ENCODE data around the gene PDZD8. TPM values are rescaled to one million over a fixed set of nuclear protein-coding genes. Genes with fewer than 3 reads are reported as not detected.
A peak's percentile ranks its signal among the peaks of the same experiment; 100 is the strongest.
"Not testable (repeated sequence)": the region's sequence is repeated elsewhere in the genome, so short reads cannot be mapped to it uniquely, and the experiment has no call there.

PDZD8 gene
- polyA plus RNA-seq, 2 of the 4 experiments (the other 2 are of a cell fraction) = 27.4 to 76.7 TPM

- Histone ChIP-seq H3K27ac (no peak overlapping the region), H3K4me1 (peaks cover 1% of the 10 kb centered on the region; the same call in 1 of the 3 replicates), H3K4me2 (no peak overlapping the region), H3K4me3 (no peak overlapping the region), H3K9me3 (peaks cover 8% of the 10 kb centered on the region; the same call in 1 of the 3 replicates)
- ChIA-PET POLR2A (no interaction called here), CTCF (interaction anchor here (4.3 kb wide), 1 partner anchor 13 kb away, joined by 25 read pairs; no protein-coding TSS in a partner anchor)
- TF ChIP-seq USF2 (IDR thresholded peaks at IDR 0.05) = no peak
- no peak for TF ChIP-seq HMGXB4 (CRISPR knock-in tag; IDR thresholded peaks at IDR 0.05; ENCODE audit: borderline replicate concordance)
- TF ChIP-seq JUNB (IDR thresholded peaks at IDR 0.05) = no peak
- TF ChIP-seq ESRRA (IDR thresholded peaks at IDR 0.05; ENCODE audit: borderline replicate concordance, low read length) = no peak
- no peak for TF ChIP-seq BHLHE40 (IDR thresholded peaks at IDR 0.05; ENCODE audit: low read depth, low read length)
- TF ChIP-seq ZNF302 (CRISPR knock-in tag; IDR thresholded peaks at IDR 0.05) = no peak
- TF ChIP-seq BCL3 (IDR thresholded peaks at IDR 0.05) = no peak
- no peak for TF ChIP-seq NPAS2 (CRISPR knock-in tag; IDR thresholded peaks at IDR 0.05; ENCODE audit: borderline replicate concordance)
- no peak for TF ChIP-seq EHMT2 (IDR thresholded peaks at IDR 0.05; ENCODE audit: low read depth)
- no peak for TF ChIP-seq ZC3H11A (IDR thresholded peaks at IDR 0.05)
- no peak for TF ChIP-seq FOSB (CRISPR knock-in tag; IDR thresholded peaks at IDR 0.05)
- no peak for TF ChIP-seq RARB (CRISPR knock-in tag; IDR thresholded peaks at IDR 0.05)
- no peak for TF ChIP-seq HEYL (CRISPR knock-in tag; IDR thresholded peaks at IDR 0.05)
- TF ChIP-seq E2F6 (IDR thresholded peaks at IDR 0.05; ENCODE audit: borderline replicate concordance, low read depth) = no peak
- no peak for TF ChIP-seq ZSCAN20 (CRISPR knock-in tag; IDR thresholded peaks at IDR 0.05)
- no peak for FAIRE-seq
- DNase-seq (ENCODE audit: low read depth in 1 of 2, low spot score in 1 of 2) = no peak
- ATAC-seq = no peak
Observed at GRCh38 chr10:117306674-117307073, 68.6 kb downstream of the PDZD8 start.

GRCh38 chr10:117303451-117303850 lies 71.8 kb downstream of the PDZD8 start:
- H3K4me1 ChIP-seq; POLR2A ChIA-PET; ATAC-seq; H3K9me3 ChIP-seq; H3K27ac ChIP-seq; FAIRE-seq; H3K4me2 ChIP-seq; DNase-seq (ENCODE audit: low read depth in 1 of 2, low spot score in 1 of 2); H3K4me3 ChIP-seq: not testable (repeated sequence)
- WGBS (ENCODE audit: missing lambda C conversion rate) = 94% methylated on average over 3 of the region's 3 CpGs
- TF ChIP-seq ZFP36 (IDR thresholded peaks at IDR 0.05; ENCODE audit: borderline replicate concordance, partially characterized antibody) = peak; percentile 51
- CTCF ChIA-PET = interaction anchor here (1.2 to 1.9 kb wide), 2 partner anchors 15 to 87 kb away, joined by 6 to 7 read pairs; no protein-coding TSS in a partner anchor

GRCh38 chr10:117300671-117301070 lies 74.6 kb downstream of the PDZD8 start:
- no peak for ATAC-seq
- no peak for FAIRE-seq
- H3K4me2 ChIP-seq = no peak overlapping the region
- TF ChIP-seq NFE2L2 (conservative IDR thresholded peaks at IDR 0.05; ENCODE audit: low read length) (no peak), RNF2 (IDR thresholded peaks at IDR 0.05; ENCODE audit: borderline replicate concordance, low read depth) (no peak), KDM5A (IDR thresholded peaks at IDR 0.05) (no peak), E2F6 (IDR thresholded peaks at IDR 0.05; ENCODE audit: borderline replicate concordance, low read depth) (no peak), BCL3 (IDR thresholded peaks at IDR 0.05) (no peak), RCOR1 (IDR thresholded peaks at IDR 0.05; ENCODE audit: low read depth, low read length) (no peak), EHF (CRISPR knock-in tag; IDR thresholded peaks at IDR 0.05) (no peak), MYC (IDR thresholded peaks at IDR 0.05; ENCODE audit: borderline replicate concordance, low read length) (no peak), RAD21 (conservative IDR thresholded peaks at IDR 0.05 in 1 of 2, IDR thresholded peaks at IDR 0.05 in 1 of 2) (no peak), HDAC2 (IDR thresholded peaks at IDR 0.05) (no peak), JUN (IDR thresholded peaks at IDR 0.05) (no peak), ESRRA (IDR thresholded peaks at IDR 0.05; ENCODE audit: borderline replicate concordance, low read length) (no peak), BHLHE40 (IDR thresholded peaks at IDR 0.05; ENCODE audit: low read depth, low read length) (no peak), CBX2 (IDR thresholded peaks at IDR 0.05; ENCODE audit: borderline replicate concordance, low read depth) (no peak)
- WGBS (ENCODE audit: missing lambda C conversion rate) = 97% methylated on average over 1 of the region's 1 CpG
- no peaks in the 10 kb centered on the region for H3K4me1 ChIP-seq
- no peak overlapping the region for H3K4me3 ChIP-seq
- ChIA-PET CTCF (interaction anchor here (1.6 to 3.1 kb wide), 2 partner anchors 19 to 84 kb away, joined by 6 to 10 read pairs; no protein-coding TSS in a partner anchor), POLR2A (no interaction called here)
- H3K27ac ChIP-seq = no peak overlapping the region
- no peak for DNase-seq (ENCODE audit: low read depth in 1 of 2, low spot score in 1 of 2)
- peaks cover 8% of the 10 kb centered on the region; the same call in 1 of the 3 replicates for H3K9me3 ChIP-seq

Measured in A549 (cell line).